LoVo (cell line): ENCODE results near the gene MFRP.

Source experiments
- DNase-seq: peaks from one replicate; pipeline ENCODE4 v3.0.0-alpha.2; 2016; ENCODE audit warnings: low spot score

MFRP gene

DNA sequence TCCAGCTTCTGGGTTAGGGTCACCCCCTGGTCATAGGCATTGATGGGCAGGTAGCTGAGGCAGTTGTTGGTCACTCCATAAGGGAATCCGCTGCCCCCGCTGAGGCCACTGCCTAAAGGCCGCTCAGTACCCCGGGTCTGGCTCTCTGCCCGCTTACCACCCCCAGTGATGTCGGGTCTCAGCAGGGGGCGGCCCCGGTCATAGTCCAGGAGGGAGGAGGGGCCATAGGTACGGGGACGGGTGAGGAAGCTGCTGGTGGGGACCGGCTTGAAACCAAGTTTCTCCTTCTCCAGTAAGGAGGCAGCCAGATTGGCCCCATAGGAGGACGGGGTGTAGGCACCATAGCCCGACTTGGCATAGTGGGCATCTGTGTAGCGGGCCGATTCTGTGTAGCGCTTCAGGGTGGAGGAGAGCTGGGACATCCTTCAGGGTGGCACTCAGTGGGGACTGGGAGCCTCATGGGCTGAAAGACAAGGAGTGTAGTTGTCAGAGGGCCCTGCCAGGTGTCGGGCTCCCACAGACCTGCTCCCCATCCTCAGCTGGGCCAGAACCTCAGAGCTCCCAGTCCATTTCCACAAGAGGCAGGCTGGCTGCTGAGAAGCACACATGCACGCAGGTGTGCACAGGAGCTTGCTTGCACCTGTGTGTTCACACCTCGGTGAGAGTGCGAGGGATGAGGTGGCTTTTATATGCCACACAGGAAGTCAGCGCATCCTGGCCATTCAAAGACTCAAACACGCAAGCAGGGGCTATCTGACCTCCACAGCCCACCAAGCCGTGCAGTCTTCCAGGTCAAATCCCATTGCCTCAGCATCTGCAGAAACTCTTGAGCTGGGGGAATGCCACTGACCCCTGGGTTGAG, 26.8 kb upstream of the MFRP start:
- DNase-seq: no peak

DNA sequence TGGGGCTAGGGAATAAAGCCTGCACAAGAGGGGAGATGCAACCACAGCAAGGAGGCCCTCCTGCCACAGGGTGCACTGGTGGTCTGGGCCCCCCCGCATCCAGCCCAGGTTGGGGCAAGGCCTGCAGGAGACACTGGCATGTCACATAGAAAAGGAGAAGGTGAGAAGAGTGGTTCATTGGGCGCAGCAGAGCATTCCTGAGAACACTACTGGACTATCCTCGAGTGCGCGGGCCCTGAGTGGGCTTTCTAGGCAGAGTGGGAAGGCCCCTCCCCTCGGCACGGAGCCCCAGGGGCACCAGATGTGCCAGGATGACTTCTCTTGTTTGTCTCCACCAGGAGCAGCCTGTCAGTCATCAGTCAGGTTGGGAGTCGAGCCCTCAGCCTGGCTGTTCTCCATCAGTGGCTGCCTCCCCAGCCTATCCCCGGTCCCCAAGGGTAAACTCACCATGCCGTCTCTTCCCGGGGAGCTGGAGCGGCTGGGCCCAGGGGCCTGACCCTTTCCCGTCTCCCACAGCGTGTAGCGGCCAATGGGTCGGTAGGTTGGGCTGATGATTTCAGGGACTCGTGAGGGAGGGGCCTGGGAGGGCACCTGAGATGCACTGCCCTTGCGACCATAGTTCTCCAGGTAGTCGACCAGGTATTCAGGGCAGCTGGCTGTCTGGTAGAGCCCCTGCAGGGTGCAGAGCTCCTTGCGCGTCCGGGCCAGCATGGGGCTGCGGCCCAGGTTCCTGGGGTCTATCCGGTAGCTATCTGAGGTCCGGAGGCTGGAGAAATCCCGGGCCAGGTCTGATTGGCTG, 26.0 kb upstream of the MFRP start:
- DNase-seq: no peak

DNA sequence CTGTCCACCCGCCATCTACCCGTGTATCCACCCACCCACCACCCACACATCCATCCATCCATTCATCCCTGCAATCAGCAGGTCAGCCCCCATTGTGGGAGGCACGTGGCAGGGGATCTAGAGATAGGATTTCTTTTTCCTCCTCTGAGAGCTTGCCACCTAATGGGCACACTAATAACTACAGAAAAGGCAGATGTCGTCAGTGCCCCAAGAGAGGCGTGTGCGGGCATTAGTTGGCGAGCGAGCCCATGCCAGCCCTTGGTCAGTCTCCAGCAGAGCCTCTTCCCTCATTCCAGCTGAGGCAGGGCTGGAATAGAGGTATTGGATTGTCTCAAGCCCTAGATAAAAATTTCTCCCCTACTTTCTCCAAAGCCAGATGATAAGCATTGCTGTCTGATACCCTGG, 25.3 kb upstream of the MFRP start:
- DNase-seq: no peak

- DNase-seq: no peak
These were observed 24.6 kb upstream of the MFRP start for GRCh38 chr11:119371067-119371601.

- DNase-seq: no peak
These were observed 24.1 kb upstream of the MFRP start for GRCh38 chr11:119370486-119371046.

GRCh38 chr11:119369132-119369925, 22.8 kb upstream of the MFRP start:
- DNase-seq: no peak

GRCh38 chr11:119368121-119369034, 21.9 kb upstream of the MFRP start:
- peak; percentile 86 for DNase-seq

GRCh38 chr11:119367661-119368120, 21.2 kb upstream of the MFRP start:
- DNase-seq: no peak

GRCh38 chr11:119366690-119367620, 20.4 kb upstream of the MFRP start:
- no peak for DNase-seq

- DNase-seq: no peak
These were observed 18.6 kb upstream of the MFRP start for GRCh38 chr11:119365071-119365591.

- DNase-seq: peak; percentile 75
These were observed 17.5 kb upstream of the MFRP start for GRCh38 chr11:119363851-119364590.

DNA sequence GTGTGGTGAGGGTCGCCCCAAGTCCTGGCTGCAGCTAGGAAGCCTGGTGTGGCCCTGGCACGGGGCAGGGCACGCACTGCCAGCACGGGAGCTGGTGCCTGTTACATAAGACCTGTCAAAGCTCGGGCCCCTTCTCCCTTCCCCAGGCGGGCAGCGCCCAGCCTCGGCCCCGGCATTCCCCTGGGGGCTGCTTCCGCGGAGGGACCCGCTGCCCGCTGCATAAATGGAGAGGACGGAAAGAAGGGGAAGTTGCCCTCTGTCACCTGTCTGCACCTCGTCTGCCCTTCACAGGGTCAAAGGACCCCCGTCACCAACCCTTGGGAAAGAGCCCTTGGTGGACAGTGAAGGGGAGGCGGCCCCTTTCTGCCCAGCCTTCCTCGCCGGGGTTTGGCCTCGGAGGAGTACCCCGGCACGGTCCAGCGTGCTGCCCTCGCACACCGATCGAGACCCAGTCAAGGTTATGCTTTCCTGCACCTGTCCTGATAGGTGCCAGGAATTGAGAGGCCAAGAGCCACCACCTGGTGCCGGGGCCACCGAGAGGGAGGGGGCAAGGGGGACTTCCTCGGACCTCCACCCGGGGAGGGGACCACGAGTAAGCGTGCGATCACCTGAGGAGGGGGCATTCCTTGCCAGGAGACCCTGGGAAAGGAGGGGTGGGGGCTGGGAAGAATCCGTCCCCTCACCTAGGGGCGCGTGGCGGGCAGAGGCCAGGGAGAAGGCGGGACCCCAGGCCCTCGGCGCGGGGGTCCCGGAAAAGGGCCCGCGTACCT, 16.8 kb upstream of the MFRP start:
- no peak for DNase-seq

- DNase-seq: no peak
These were observed 16.2 kb upstream of the MFRP start for GRCh38 chr11:119362741-119363080.

DNA sequence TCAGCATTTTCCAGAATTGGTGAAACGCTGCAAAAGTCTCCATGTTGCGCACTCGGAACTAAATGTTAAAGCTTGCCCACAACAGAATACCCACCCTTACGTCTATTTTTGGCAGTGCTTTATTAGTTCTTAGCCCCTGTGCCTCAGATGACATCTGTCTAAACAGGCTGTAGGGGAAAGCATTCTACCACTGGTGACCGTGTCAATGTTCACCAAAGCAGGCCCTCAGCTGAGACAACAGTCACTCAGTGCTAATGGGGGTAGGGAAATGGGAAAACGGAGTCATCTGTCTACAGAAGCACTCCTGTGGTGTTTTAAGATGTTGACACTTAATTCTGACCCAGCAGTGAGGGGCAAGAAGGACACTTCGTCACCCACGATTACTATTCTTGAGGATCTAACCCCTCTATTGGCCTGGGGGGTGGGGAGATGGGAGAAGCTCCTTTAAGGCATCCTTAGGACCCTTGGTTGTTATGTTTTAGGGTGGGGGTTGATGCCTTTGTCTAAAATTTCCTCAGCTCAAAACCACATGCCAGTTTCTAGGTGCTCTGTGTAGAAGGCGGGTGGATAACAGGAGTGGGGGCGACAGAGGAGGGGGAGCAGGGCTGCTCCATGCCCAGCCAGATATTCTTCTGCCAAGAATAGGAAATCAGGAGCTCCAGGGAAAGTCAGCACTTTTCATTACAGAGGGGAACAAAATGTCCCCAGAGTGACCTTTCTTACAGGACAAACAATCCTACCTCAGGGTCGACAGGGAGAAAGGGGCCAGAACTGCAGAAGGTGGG, 15.6 kb upstream of the MFRP start:
- DNase-seq: no peak

DNA sequence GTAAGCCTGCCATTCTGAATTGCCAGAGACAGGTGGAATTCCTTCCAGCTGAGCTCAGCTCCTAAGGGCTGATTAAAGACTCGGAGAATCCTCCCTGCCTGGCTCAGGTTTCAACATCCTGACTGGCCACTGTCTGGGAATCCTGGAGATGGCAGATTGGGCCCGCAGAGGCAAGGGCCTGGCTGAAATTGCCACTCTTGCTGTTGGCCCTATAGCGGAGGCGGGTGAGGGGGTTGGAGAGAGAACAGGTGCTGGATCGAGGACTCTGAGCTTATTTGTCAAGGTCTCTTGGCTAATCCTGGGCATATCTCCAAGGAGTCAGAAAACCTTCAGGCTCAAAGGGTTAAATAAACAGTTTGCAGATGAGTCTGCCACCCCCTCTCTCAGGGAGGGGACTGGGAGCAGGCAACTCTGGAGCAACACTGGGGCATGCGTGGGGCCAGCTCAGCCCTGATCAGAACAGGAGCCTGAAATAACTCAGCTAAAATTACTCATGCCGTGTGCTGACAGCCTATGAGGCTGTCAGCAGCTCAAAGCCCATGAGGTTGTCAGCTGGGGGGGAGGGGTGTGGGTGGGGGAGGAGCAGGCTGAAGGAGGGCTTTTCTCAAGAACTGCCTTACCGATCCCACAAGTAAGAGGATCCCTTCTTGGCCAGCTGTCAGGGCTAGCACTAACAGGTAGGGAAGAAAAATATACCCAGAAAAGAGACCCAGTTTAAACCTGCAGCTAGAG, 14.7 kb upstream of the MFRP start:
- DNase-seq: peak; percentile 18
